ENCODE results near the gene ZCCHC3. TPM values are rescaled to one million over a fixed set of nuclear protein-coding genes. Genes with fewer than 3 reads are reported as not detected.
"Not testable (repeated sequence)": the region's sequence is repeated elsewhere in the genome, so short reads cannot be mapped to it uniquely, and the experiment has no call there.

Gene ZCCHC3
- polyA plus RNA-seq (ENCODE audit: insufficient read length) = 27.1 TPM

- DNase-seq (ENCODE audit: low read depth) = peak; percentile 73
Measured at GRCh38 chr20:297098-297924, at the start of gene ZCCHC3. Gene ZCCHC3 (plus strand): TSS chr20:297570. CDS start chr20:297587, 17 bp downstream.

- no peak for DNase-seq (ENCODE audit: low read depth)
Measured at GRCh38 chr20:251354-251753, 46.0 kb upstream of the ZCCHC3 start.

GRCh38 chr20:252801-253200 is 44.6 kb upstream of the ZCCHC3 start:
- no peak for DNase-seq (ENCODE audit: low read depth)

GRCh38 chr20:253447-253846 is 43.9 kb upstream of the ZCCHC3 start:
- not testable (repeated sequence) for DNase-seq (ENCODE audit: low read depth)

GRCh38 chr20:257419-257818 is 40.0 kb upstream of the ZCCHC3 start, which contains the start of gene DEFB132:
Gene DEFB132 (plus strand): TSS chr20:257724. CDS start chr20:257779, 55 bp downstream.
- DNase-seq (ENCODE audit: low read depth) = no peak

GRCh38 chr20:258269-258858 is 39.0 kb upstream of the ZCCHC3 start:
- no peak for DNase-seq (ENCODE audit: low read depth)

GRCh38 chr20:258963-259362 is 38.4 kb upstream of the ZCCHC3 start:
- DNase-seq (ENCODE audit: low read depth) = no peak

GRCh38 chr20:259981-260380 is 37.4 kb upstream of the ZCCHC3 start:
- no peak for DNase-seq (ENCODE audit: low read depth)

GRCh38 chr20:263701-264100 is 33.7 kb upstream of the ZCCHC3 start:
- DNase-seq (ENCODE audit: low read depth) = no peak

GRCh38 chr20:266596-267562 is 30.5 kb upstream of the ZCCHC3 start:
- DNase-seq (ENCODE audit: low read depth) = no peak

- DNase-seq (ENCODE audit: low read depth) = no peak
Measured at GRCh38 chr20:270517-270916, 26.9 kb upstream of the ZCCHC3 start.

GRCh38 chr20:271069-271468 is 26.3 kb upstream of the ZCCHC3 start:
- no peak for DNase-seq (ENCODE audit: low read depth)

GRCh38 chr20:271528-271927 is 25.8 kb upstream of the ZCCHC3 start:
- DNase-seq (ENCODE audit: low read depth) = no peak

- no peak for DNase-seq (ENCODE audit: low read depth)
Measured at GRCh38 chr20:272718-273117, 24.7 kb upstream of the ZCCHC3 start.

GRCh38 chr20:273884-274283 is 23.5 kb upstream of the ZCCHC3 start:
- DNase-seq (ENCODE audit: low read depth) = no peak

GRCh38 chr20:275791-276190 is 21.6 kb upstream of the ZCCHC3 start:
- no peak for DNase-seq (ENCODE audit: low read depth)

- DNase-seq (ENCODE audit: low read depth) = no peak
Measured at GRCh38 chr20:276620-277495, 20.5 kb upstream of the ZCCHC3 start.

- no peak for DNase-seq (ENCODE audit: low read depth)
Measured at GRCh38 chr20:277496-277781, 19.9 kb upstream of the ZCCHC3 start.

- DNase-seq (ENCODE audit: low read depth) = no peak
Measured at GRCh38 chr20:278181-278580, 19.2 kb upstream of the ZCCHC3 start.

GRCh38 chr20:278607-279571 is 18.5 kb upstream of the ZCCHC3 start:
- peak; percentile 41 for DNase-seq (ENCODE audit: low read depth)

All from forelimb muscle (tissue), 1 donor.